GM12891 (cell line): ENCODE measurements around the gene CSNK2A2.

Source experiments
- DNase-seq: peaks from one replicate; pipeline ENCODE4 v3.0.0; 2011; ENCODE audit warnings: low spot score; ENCODE audit not compliant: insufficient read length
- FAIRE-seq: peaks from 2 replicates; lab custom pipeline; 2011; peaks lifted over from hg19 to GRCh38; lab: Jason Lieb, UNC
- PAX5 ChIP-seq: IDR thresholded peaks from 2 replicates; pipeline ENCODE4 v1.6.1; 2011; ENCODE audit warnings: low read length, moderate library complexity, mild to moderate bottlenecking; ENCODE audit not compliant: insufficient read depth, severe bottlenecking
- POLR2A ChIP-seq: IDR thresholded peaks from 2 replicates; pipeline ENCODE4 v1.6.1; 2011; ENCODE audit warnings: low read depth, low read length, control low read depth
- POLR2AphosphoS5 ChIP-seq: IDR thresholded peaks from 2 replicates; pipeline ENCODE4 v1.6.1; 2011; ENCODE audit warnings: low read depth, low read length, control low read depth
- POU2F2 ChIP-seq: IDR thresholded peaks from 2 replicates; pipeline ENCODE4 v1.6.1; 2011; ENCODE audit warnings: low read depth, mild to moderate bottlenecking, control low read depth, low read length, moderate library complexity
- SPI1 ChIP-seq: IDR thresholded peaks from 2 replicates; pipeline ENCODE4 v1.6.1; 2011; ENCODE audit warnings: low read depth, low read length, control low read depth
- TAF1 ChIP-seq: IDR thresholded peaks from 2 replicates; pipeline ENCODE4 v1.6.1; 2011; ENCODE audit warnings: low read depth, low read length, control low read depth

The CSNK2A2 gene

DNA sequence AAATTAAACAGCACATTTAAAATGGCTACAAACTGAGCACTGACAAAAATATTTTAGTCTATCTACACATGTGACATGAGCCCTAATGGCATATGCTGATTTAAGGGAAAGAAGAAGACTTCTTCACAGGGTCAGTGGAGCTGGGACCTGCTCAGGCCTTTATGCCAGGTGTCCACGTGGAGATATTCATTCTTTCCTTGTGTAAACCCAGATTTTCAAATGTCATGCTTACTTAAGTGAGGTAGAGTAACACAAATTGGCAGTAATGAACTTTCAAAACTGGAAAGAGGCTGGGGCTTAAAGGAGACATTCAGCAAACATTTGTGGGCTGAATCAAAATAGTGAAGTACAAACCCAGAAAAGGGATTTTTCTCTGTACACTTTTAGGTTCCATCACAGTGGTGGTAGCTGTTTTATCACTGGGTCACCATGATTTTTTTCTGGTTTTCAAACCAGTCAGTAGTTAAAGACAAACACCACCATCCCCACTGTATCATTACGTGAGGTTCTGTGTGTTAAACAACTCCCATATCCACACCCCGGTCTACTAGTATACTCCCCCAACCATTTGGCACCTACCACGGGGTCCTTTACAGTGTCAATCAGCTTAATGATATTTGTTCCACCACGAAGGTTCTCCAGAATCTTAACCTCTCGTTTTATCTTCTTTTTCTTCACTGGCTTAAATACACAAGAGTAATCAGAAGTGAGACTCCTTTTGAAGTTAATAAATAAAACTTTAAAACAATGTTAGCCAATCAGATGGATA, 11.5 kb downstream of the CSNK2A2 start:
- no peak for TF ChIP-seq TAF1
- TF ChIP-seq POLR2A: no peak
- no peak for TF ChIP-seq POU2F2
- TF ChIP-seq SPI1: no peak
- no peak for TF ChIP-seq PAX5
- no peak for TF ChIP-seq POLR2AphosphoS5
- FAIRE-seq (no peak), DNase-seq (no peak)

DNA sequence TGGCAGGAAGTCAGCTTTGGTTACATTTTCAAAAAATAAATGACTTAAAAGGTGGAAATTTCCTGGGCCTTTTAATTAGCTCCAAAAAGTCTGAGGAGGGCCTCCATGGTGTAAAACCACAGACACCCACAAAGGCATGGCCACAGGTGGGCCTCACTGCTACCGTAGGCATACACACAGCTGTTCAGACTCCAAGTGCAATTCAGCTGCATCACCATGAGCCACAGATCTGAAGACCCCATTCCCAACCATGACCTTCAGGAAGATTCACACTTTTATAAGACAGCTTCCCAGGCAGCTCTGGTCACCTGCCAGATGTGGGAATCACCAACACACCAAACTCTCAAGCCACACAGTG, 20.6 kb downstream of the CSNK2A2 start:
- DNase-seq (no peak), FAIRE-seq (no peak)
- TF ChIP-seq TAF1 (no peak), PAX5 (no peak), SPI1 (no peak), POU2F2 (no peak), POLR2AphosphoS5 (no peak), POLR2A (no peak)

DNA sequence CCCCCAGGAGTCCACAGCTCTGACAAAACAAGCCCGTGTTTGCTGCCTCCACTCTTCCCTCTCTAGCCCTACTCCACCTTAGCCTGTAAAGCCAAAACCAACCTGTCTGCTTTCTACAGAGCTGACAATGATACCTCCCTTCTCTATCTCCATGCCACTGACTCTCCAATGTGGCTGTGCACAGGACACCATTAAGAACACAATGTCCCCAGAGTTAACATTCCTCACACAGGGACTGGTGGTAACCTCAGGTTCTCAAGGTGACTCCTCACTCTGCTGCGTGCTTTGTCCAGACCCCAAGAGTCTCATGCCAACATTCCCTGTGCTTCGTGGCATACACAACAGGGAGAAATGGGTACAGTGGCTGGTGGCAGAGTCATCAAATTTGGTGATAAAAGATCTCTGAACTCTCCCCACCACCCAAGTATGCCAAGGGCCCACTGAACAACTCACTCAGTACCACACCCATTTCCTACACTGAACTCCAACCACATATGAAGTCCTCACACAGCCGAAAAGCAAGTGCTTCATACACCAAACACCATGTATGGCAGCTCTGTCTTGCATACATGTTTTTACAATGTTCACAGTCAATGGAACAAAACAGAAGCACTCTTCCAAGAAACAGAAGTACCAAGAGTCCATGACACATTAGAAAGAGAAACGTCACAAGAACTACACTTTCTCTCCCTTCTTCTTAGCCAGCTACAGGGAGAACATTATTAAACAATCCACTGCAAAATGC, 21.1 kb downstream of the CSNK2A2 start:
- no peak for TF ChIP-seq POLR2A
- no peak for TF ChIP-seq POU2F2
- no peak for TF ChIP-seq PAX5
- TF ChIP-seq TAF1: no peak
- TF ChIP-seq POLR2AphosphoS5: no peak
- no peak for TF ChIP-seq SPI1
- FAIRE-seq (peak; percentile 66), DNase-seq (no peak)

DNA sequence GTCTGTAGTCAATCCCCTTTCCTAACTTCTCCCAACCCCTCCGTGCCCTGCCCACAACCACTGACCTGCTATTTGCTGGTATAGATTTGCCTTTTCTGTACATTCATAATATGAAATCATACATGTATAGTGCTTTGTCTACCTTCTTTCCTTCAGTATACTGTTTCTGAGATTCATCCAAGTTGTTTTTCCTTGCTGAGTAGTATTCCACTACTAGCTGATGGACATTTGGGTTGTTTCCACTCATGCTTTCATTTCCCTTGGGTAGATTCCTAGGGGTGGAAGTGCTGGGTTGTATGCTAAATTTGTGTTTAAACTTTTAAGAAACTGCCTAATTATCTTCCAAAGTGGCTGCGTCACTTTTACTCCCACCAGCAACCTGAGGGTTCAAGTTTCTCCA, 27.7 kb downstream of the CSNK2A2 start:
- no peak for DNase-seq
- no peak for FAIRE-seq
- no peak for TF ChIP-seq PAX5
- no peak for TF ChIP-seq SPI1
- no peak for TF ChIP-seq POLR2AphosphoS5
- TF ChIP-seq TAF1: no peak
- TF ChIP-seq POU2F2: no peak
- TF ChIP-seq POLR2A: no peak

DNA sequence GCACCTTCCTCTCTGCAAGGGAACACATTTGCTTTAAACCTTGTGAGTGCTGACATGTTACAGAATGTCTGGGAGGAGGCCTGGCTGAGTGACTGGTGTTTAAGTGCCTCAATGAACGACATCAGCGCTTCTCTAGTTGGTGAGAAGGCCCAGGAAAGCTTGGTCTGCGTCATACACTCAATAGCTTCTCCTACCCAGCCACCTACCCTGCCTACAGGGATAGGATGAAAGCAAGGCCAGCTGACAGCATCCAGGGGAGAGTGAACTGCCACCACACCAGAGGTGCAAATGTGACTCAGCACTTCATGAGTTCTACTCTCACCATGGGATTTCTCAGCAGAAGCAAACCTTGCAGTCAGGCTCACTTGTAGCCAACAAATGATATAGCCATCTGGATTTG, 37.1 kb downstream of the CSNK2A2 start:
- no peak for TF ChIP-seq POU2F2
- TF ChIP-seq TAF1: no peak
- TF ChIP-seq POLR2A: no peak
- TF ChIP-seq POLR2AphosphoS5: no peak
- TF ChIP-seq PAX5: no peak
- no peak for TF ChIP-seq SPI1
- FAIRE-seq (no peak), DNase-seq (no peak)

DNA sequence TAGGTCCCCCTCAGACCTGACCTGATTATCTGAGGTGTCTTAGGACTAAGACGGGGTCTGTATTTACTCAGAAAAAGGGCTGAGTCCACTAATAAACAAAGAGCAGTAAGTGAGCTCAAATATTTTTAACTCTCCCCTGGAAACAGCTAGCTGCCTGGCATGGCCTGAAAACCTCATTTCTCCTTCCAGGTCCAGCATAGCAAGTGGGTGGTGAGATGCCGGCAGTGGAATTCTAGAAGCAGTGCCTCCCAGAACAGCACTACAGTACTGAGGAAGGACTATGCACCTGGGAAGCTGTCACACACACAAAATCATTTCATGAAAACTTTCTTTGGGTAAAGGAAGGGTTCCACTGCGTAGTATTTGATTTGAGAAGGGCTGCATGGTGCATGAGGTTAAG, 39.2 kb downstream of the CSNK2A2 start:
- TF ChIP-seq SPI1 (no peak), POLR2A (no peak), PAX5 (no peak), TAF1 (no peak)
- DNase-seq: no peak
- no peak for FAIRE-seq

DNA sequence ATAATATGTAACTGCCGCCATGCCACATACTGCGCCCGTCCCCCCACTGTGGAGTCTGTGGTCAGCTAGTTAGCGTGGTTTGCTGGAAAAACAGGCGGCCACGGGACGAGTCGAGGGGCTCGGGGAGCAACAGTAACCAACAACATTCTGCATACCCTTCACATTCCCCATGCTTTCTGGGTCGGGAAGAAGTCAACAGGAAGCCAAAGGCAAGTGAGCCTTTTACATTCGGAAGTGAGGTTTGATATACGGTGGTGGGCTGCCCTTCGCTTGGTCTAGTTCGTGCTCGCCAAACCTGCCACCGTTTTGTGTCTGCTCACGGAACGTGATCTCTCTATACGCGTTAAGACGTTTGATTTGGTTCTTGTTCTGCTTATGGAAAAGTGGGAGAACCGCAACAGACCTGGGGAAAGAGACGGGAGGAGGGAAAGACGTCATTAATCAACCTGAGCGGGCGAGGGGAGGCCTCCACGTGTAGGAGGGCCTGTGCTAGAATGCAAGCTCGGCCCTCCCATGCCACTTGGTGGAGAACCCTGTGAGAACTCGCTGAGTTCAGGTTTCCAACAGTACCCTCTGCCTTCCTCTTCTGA, 39.9 kb downstream of the CSNK2A2 start:
- FAIRE-seq (no peak), DNase-seq (no peak)
- TF ChIP-seq TAF1 (no peak), POLR2AphosphoS5 (no peak; the same call in 1 of the 2 replicates), PAX5 (no peak), SPI1 (no peak), POU2F2 (no peak), POLR2A (no peak)

DNA sequence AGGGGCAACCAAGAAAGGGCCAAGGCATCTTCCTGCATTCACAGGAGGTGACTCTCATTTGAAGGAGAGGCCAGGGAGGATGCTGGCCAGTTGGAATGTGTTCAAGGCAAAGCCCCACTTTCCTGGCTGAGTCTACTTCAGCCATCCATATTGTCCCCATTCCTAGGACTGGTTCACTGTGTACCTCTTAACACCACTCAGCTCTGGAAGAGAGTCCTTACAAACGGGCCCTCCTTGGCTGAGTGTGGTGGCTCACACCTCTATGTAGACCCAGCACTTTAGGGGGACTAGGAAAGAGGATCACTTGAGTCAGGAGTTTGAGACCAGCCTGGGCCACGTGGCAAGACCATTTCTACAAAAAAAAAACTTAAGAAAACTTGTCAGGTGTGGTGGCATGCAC, 40.7 kb downstream of the CSNK2A2 start:
- TF ChIP-seq PAX5 (no peak), POLR2AphosphoS5 (no peak), SPI1 (no peak), POU2F2 (no peak), TAF1 (no peak), POLR2A (no peak)
- no peak for FAIRE-seq
- no peak for DNase-seq

DNA sequence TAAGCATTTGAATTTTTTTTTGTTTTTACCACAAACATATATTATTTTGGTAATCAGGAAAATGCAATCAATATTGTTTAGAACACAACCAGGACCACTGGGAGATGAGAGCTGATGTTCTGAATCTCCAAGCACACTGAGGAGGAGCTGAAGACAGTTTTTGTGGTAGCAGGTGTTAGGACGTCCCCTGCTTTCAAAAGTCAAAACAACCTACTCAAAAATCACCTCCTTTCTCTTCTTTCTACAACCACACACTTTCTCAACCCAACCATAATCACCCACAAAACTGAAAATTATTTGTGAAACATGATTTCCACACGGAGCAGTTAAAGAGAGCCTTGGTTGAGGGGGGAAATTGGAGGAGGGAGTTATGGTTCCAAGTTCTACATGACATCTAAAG, 42.1 kb downstream of the CSNK2A2 start:
- TF ChIP-seq POLR2AphosphoS5 (no peak), POLR2A (no peak), SPI1 (no peak), TAF1 (no peak), PAX5 (no peak), POU2F2 (no peak)
- DNase-seq (no peak), FAIRE-seq (no peak)
